SU-DHL-6 (cell line): ENCODE results near the gene KLC4.

Source experiments
- EZH2phosphoT487 ChIP-seq: fragments of 200-600 bp; sonication (generic), shearing (Covaris generic); conservative IDR thresholded peaks from 2 replicates; pipeline ENCODE4 v1.6.1; 2018; ENCODE audit warnings: mild to moderate bottlenecking, antibody characterized with exemption, low read length, moderate library complexity, mixed read lengths
- TF ChIP-seq, protein P1 (sequence below): fragments of 200-600 bp; sonication (generic); IDR thresholded peaks from one replicate; pipeline ENCODE4 v1.5.1; 2017; ENCODE audit warnings: antibody characterized with exemption, mild to moderate bottlenecking, low read length, moderate library complexity; ENCODE audit not compliant: insufficient read depth, poor library complexity, severe bottlenecking

DNA sequence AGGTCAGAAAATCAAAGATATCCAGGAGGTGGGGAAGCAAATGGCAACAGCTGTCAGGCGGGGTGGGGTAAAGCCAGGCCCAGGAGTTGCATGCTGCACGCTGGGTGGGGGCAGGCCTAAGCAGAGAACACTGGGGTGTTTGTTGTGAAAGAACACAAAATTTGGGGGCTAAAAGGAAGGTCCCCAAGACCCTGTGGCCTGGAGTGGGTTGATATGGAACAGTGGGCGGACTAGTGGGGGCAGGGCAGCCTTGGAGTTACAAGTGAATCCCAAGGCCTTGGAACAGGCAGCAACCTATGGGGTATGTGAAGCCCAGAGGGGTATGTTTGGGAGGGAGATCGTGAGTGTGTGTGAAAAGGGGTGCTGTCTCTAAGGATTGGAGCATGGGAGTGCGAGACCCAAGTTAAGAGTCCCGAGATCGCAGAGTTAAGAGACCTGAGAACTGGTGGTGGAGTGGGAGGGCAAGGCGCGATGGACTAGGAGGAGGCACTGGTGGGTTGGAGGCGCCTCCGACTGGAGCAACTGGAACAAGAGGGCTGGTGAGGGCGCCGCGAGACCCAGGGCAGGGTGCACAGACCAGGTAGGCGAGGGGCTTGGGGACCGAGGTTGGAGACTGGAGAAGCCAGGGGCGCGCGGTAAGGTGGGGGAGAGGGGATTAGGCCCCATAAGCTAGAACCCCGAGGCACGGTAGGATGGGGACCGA, 6.4 kb upstream of the KLC4 start:
- TF ChIP-seq, protein P1, sequence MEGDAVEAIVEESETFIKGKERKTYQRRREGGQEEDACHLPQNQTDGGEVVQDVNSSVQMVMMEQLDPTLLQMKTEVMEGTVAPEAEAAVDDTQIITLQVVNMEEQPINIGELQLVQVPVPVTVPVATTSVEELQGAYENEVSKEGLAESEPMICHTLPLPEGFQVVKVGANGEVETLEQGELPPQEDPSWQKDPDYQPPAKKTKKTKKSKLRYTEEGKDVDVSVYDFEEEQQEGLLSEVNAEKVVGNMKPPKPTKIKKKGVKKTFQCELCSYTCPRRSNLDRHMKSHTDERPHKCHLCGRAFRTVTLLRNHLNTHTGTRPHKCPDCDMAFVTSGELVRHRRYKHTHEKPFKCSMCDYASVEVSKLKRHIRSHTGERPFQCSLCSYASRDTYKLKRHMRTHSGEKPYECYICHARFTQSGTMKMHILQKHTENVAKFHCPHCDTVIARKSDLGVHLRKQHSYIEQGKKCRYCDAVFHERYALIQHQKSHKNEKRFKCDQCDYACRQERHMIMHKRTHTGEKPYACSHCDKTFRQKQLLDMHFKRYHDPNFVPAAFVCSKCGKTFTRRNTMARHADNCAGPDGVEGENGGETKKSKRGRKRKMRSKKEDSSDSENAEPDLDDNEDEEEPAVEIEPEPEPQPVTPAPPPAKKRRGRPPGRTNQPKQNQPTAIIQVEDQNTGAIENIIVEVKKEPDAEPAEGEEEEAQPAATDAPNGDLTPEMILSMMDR: no peak
- TF ChIP-seq EZH2phosphoT487: no peak
